Skeletal muscle tissue (tissue), 4 donors: Measurements from ENCODE around the gene LIMK2. TPM values are rescaled to one million over a fixed set of nuclear protein-coding genes. Genes with fewer than 3 reads are reported as not detected.
"Not testable (repeated sequence)": the region's sequence is repeated elsewhere in the genome, so short reads cannot be mapped to it uniquely, and the experiment has no call there.

Source experiments
- H3K27ac ChIP-seq: one replicate; pipeline ENCODE4 v1.7.0; 2013; ENCODE audit warnings: mild to moderate bottlenecking, low read depth, low read length, inconsistent platforms
- H3K27me3 ChIP-seq, 3 donors: one replicate each; pipeline ENCODE4 v1.7.0; 2013; ENCODE audit warnings: low read length in 3 of 3; ENCODE audit not compliant: control insufficient read depth in 3 of 3, insufficient read depth in 3 of 3
- H3K36me3 ChIP-seq, 3 donors: one replicate each; pipeline ENCODE4 v1.7.0; 2013; ENCODE audit warnings: low read length in 3 of 3; ENCODE audit not compliant: control insufficient read depth in 3 of 3, insufficient read depth in 3 of 3
- H3K4me1 ChIP-seq, 3 donors: one replicate each; pipeline ENCODE4 v1.7.0; 2013; ENCODE audit warnings: low read length in 3 of 3, mild to moderate bottlenecking in 3 of 3; ENCODE audit not compliant: control insufficient read depth in 3 of 3, insufficient read depth in 3 of 3
- H3K4me3 ChIP-seq, 3 donors: one replicate each; pipeline ENCODE4 v1.7.0; 2013; ENCODE audit warnings: low read length in 3 of 3
- H3K9ac ChIP-seq, 3 donors: one replicate each; pipeline ENCODE4 v1.7.0; 2013; ENCODE audit warnings: low read length in 3 of 3, mild to moderate bottlenecking in 3 of 3, moderate library complexity in 2 of 3, low read depth in 1 of 3
- H3K9me3 ChIP-seq, 3 donors: one replicate each; pipeline ENCODE4 v1.7.0; 2013; ENCODE audit warnings: low read length in 3 of 3; ENCODE audit not compliant: control insufficient read depth in 3 of 3
- total RNA-seq: library from RNA; depleted of rRNA; stranded (reverse); fragments of >200 nt; gene quantifications from one replicate; pipeline ENCODE4 v1.2.3, GENCODE V29; 2014
- donor health status: Osteomylitis.

Gene LIMK2
- total RNA-seq, 1 donor from 2014 or later: 15.7 TPM

- Histone ChIP-seq H3K4me3 (no peak overlapping the region), H3K36me3 (peaks cover 0 to 8% (median 6%) of the 10 kb centered on the region in 3 donors), H3K4me1 (peaks cover 20 to 41% (median 24%) of the 10 kb centered on the region in 3 donors), H3K9me3 (no peaks in the 10 kb centered on the region), H3K9ac (no peak overlapping the region), H3K27me3 (no peaks in the 10 kb centered on the region), H3K27ac (no peak overlapping the region)
These were observed 15.1 kb downstream of the LIMK2 start for GRCh38 chr22:31227186-31227585.

DNA sequence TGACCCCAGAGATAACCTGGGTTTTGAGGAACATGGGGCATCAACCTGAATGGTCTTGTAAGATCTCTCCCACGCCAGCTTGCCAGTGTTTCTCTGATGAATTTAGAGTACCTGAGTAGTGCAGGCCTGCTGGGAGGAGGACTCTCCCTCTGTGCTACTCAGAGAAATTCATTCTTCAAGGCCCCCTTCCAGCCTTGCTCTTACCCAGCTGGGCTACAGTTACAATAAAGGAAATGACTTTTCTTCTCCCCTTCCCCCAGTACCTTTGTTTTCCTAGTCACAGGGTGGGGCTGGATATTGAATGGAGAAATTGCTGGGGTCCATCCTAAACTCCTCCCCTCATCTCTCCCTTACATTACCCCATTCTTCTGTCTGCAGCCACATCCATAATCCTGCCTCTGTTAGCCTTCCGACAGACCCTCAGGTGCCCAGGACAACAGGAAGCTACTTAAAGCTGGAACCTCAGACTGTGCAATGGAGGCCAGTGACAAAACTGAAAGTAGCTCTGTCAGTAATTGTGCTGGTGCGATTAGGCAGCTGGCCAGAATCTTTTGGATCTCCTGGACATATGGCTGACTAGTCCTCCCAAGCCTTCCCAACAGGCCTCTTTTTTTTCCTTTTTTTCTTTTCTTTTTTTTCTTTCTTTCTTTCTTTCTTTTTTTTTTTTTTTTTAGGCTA is 17.4 kb downstream of the LIMK2 start:
- Histone ChIP-seq H3K9ac (peak overlapping the region in 2 of 3 donors; percentile 26 to 33), H3K4me3 (peak overlapping the region in 1 of 3 donors; percentile 19), H3K4me1 (peaks cover 21 to 44% (median 25%) of the 10 kb centered on the region in 3 donors)

GRCh38 chr22:31230155-31230870 is 18.2 kb downstream of the LIMK2 start:
- peak overlapping the region in 1 of 3 donors; percentile 16 for H3K4me3 ChIP-seq

More for the DNA sequence above, 17.4 kb downstream of the LIMK2 start:
- no peaks in the 10 kb centered on the region for H3K27me3 ChIP-seq
- no peaks in the 10 kb centered on the region for H3K9me3 ChIP-seq
- peak overlapping the region; percentile 83 for H3K27ac ChIP-seq
- H3K36me3 ChIP-seq: peaks cover 0 to 8% (median 6%) of the 10 kb centered on the region in 3 donors

GRCh38 chr22:31230871-31231621 is 18.9 kb downstream of the LIMK2 start:
- Histone ChIP-seq H3K4me3 (peak overlapping the region in 1 of 3 donors; percentile 16), H3K36me3 (peaks cover 0 to 3% (median 0%) of the 10 kb centered on the region in 3 donors), H3K27ac (peak overlapping the region; percentile 83), H3K9ac (peak overlapping the region in 2 of 3 donors; percentile 25 to 28), H3K9me3 (no peaks in the 10 kb centered on the region), H3K27me3 (no peaks in the 10 kb centered on the region), H3K4me1 (peaks cover 21 to 41% (median 25%) of the 10 kb centered on the region in 3 donors)

More at GRCh38 chr22:31230155-31230870, 18.2 kb downstream of the LIMK2 start:
- H3K36me3 ChIP-seq: peaks cover 0 to 7% (median 4%) of the 10 kb centered on the region in 3 donors
- no peaks in the 10 kb centered on the region for H3K27me3 ChIP-seq
- peak overlapping the region in 1 of 3 donors; percentile 9 for H3K9ac ChIP-seq
- no peaks in the 10 kb centered on the region for H3K9me3 ChIP-seq
- H3K27ac ChIP-seq: peak overlapping the region; percentile 83
- H3K4me1 ChIP-seq: peaks cover 21 to 44% (median 25%) of the 10 kb centered on the region in 3 donors

GRCh38 chr22:31233001-31233400 is 20.9 kb downstream of the LIMK2 start:
- Histone ChIP-seq H3K27me3 (no peaks in the 10 kb centered on the region), H3K36me3 (no peaks in the 10 kb centered on the region), H3K9ac (no peak overlapping the region), H3K9me3 (no peaks in the 10 kb centered on the region), H3K4me3 (no peak overlapping the region), H3K4me1 (peaks cover 21 to 41% (median 25%) of the 10 kb centered on the region in 3 donors), H3K27ac (no peak overlapping the region)

- H3K9ac ChIP-seq: no peak overlapping the region
- no peak overlapping the region for H3K27ac ChIP-seq
- H3K36me3 ChIP-seq: peaks cover 0 to 2% (median 0%) of the 10 kb centered on the region in 3 donors
- H3K9me3 ChIP-seq: no peaks in the 10 kb centered on the region
- H3K4me1 ChIP-seq: peaks cover 14 to 27% (median 15%) of the 10 kb centered on the region in 3 donors
- H3K27me3 ChIP-seq: no peaks in the 10 kb centered on the region
- no peak overlapping the region for H3K4me3 ChIP-seq
These were observed 23.0 kb downstream of the LIMK2 start for GRCh38 chr22:31235081-31235480.

DNA sequence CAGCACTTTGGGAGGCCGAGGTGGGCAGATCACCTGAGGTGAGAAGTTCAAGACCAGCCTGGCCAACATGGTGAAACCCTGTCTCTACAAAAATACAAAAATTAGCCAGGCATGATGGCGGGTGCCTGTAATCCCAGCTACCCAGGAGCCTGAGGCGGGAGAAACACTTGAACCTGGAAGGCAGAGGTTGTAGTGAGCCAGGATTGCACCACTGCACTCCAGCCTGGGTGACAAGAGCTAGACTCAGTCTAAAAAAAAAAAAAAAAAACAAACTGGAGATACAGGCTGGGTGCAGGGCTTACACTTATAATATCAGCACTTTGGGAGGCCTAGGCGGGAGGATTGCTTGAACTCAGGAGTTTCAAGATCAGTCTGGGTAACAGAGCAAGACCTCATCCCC is 23.9 kb downstream of the LIMK2 start:
- not testable (repeated sequence) for H3K4me3 ChIP-seq, H3K36me3 ChIP-seq, H3K27ac ChIP-seq, H3K9ac ChIP-seq, H3K27me3 ChIP-seq, H3K9me3 ChIP-seq
- H3K4me1 ChIP-seq: peaks cover 5 to 18% (median 5%) of the 10 kb centered on the region in 3 donors

GRCh38 chr22:31238057-31238456 is 26.0 kb downstream of the LIMK2 start:
- Histone ChIP-seq H3K9me3 (no peaks in the 10 kb centered on the region), H3K9ac (no peak overlapping the region), H3K27ac (no peak overlapping the region), H3K4me1 (peaks cover under 1 to 7% (median 1%) of the 10 kb centered on the region in 3 donors), H3K4me3 (no peak overlapping the region), H3K36me3 (peaks cover 0 to 2% (median 0%) of the 10 kb centered on the region in 3 donors), H3K27me3 (no peaks in the 10 kb centered on the region)

DNA sequence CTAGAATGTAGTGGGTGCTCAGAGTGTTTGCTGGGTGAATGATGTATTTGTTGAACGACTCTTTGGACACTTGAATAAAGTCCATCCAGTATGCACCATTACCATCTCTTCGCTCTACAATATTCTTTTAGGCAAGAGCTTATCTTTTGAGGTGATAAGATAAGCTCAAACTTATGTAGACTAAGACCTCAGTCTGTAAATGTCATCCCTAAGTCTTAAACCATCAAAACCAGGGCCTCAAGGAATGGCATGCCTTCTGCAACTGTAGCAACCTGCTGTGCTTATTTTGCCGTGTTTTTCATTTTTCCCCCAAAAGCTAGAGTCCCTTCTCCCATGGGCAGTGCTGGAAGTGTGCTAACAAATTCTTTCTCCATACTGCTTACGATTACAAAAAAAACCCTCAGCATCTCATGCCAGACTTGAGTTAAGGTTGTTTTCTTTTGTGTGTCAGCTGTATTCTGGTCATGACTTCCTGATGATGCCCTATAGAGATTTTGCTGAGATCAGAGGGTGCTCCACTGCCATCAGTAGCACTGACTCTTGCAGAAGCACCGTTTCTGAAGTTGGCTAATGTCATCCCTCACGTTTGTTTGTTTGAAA is 27.8 kb downstream of the LIMK2 start:
- H3K27me3 ChIP-seq: no peaks in the 10 kb centered on the region
- peaks cover 17 to 21% (median 19%) of the 10 kb centered on the region in 3 donors for H3K4me1 ChIP-seq
- H3K9me3 ChIP-seq: no peaks in the 10 kb centered on the region
- H3K4me3 ChIP-seq: no peak overlapping the region
- H3K36me3 ChIP-seq: peaks cover 0 to 2% (median 0%) of the 10 kb centered on the region in 3 donors
- no peak overlapping the region for H3K27ac ChIP-seq
- H3K9ac ChIP-seq: no peak overlapping the region
